NCI-H1092 (cell line): ENCODE data around the gene CPPED1.

Experiments used
- DNase-seq: peaks from one replicate; lab custom pipeline; 2025; lab: John Stamatoyannopoulos, UW

CPPED1 gene

GRCh38 chr16:12682432-12683165, 121.1 kb downstream of the CPPED1 start:
- DNase-seq, result no peak

DNA sequence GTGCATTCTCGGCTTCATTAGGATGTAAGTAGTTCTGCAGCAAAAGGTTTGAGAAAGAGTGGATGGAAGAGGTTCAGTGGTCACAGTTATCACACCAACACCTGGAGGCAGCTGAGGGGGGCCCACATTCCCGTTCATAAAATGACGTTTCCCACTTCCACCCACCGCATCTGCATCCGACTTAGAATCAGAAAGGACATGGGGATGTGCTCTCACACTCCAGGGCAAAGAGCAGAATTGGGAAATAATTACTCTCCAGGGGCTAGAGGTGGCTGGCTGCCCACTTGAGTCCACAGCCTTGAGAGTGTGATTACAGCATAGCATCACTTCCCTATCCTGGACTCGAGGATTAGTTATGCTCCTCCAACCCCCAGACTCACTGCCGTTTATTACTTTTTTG, 122.0 kb downstream of the CPPED1 start:
- DNase-seq, result no peak

GRCh38 chr16:12680531-12680930, 123.2 kb downstream of the CPPED1 start:
- DNase-seq, result no peak

DNA sequence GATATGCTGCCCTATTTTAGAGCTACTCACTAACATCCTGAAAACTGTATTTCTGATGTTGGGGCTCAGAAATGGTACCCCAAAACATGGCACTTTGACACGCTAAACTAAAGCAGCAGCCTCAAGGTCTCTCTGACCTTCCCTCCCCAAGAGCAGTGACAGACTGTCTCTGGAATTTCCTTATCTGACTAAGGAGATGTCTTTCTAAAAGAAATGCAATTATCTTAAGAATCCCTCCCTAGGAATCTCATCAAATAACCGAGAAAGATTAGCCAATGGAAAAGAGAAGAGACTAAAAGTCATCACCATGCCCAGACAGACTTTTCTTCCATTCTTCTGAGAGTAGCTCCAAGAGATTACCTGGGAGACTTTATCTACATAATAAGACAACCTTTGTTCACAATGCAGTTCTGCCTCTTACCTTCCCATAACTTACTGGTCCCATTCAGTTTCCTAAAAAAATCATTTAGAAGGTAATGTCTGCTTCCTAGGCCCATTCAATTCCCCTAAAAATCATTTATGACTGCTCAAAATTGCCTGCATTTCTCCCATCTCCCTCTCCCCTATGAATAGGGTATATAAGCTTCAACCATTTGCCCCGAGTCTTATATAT, 123.9 kb downstream of the CPPED1 start:
- no peak for DNase-seq

DNA sequence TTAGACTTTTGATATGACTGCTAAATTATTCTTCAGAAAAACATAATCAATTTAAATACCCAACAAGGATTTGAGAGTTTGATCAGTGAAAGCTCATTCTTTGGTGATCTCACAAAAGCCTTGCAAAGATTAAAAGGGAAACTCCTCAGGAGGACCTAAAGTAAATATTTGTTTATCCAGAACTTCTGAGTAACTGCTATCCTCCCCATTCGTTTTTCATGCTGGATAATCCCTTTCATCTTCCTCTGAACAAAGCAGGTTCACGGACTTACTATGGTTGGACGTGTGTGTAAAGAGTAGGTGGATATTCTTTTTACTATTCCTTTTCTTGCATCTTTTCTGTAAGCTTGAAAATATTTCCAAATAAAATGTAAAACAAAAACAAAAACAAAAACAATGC, 124.7 kb downstream of the CPPED1 start:
- DNase-seq, result no peak

GRCh38 chr16:12677502-12677901, 126.2 kb downstream of the CPPED1 start:
- no peak for DNase-seq

DNA sequence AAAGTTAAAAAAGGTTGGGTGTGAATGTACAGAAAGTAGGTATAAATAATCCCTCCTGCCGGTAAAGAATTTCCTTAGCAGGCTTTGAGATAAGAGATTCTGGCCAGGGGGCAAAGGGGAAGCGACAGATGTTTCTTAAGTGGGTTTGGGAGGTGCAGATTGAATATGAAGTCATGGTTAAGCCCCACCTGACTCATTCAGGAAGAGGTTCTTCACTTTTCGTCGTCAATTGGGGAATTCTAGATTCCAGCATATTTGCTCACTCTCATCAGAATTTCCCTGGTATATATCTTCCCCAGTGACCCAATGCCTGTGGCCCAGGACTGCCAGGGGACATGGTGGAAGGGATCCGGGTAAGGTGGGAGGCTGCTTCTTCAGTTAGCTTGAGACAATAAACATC, 127.8 kb downstream of the CPPED1 start:
- DNase-seq, result no peak

DNA sequence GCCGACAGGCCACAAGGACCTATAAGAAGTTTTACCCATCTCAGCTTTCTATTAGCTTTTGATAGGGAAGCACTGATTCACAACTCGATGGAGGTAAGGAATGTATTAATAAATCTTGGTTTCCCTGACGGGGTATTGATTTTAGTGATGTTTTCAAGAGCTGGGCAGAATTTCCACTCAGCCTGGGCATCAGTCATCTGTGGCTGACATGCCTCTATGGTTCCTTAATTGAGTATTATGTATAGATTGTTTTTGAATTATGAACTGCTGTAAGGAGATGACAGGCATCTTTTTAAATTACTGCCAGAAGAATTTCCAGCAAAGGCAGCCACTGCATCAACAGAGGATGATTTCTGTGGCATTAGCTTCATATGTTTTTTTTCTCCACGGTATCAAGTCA, 128.6 kb downstream of the CPPED1 start:
- no peak for DNase-seq

GRCh38 chr16:12674524-12674923, 129.2 kb downstream of the CPPED1 start:
- no peak for DNase-seq

GRCh38 chr16:12674071-12674470, 129.6 kb downstream of the CPPED1 start:
- no peak for DNase-seq

GRCh38 chr16:12673466-12673865, 130.2 kb downstream of the CPPED1 start:
- DNase-seq, result no peak

DNA sequence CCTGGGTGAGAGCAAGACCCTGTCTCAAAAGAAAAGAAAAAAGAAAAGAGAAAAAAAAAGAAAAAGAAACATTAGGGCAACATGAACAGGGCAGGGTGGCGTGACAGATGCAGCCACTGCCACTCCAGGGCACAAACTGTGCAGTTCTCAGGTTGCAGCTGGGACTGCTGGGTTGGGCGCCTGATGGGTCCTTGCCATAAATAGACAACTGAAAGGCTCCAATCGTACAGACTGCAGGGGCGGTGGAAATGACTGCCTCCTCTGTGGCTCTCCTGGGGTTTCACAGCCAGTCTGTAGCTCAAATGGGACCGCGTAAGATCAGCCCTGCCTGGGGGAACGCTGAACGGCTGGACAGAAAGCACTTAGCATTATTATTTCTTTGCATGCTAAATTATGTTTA, 130.7 kb downstream of the CPPED1 start:
- no peak for DNase-seq

GRCh38 chr16:12669908-12670307, 133.8 kb downstream of the CPPED1 start:
- DNase-seq, result no peak

- DNase-seq, result no peak
Measured at GRCh38 chr16:12667909-12668308, 135.8 kb downstream of the CPPED1 start.

GRCh38 chr16:12664164-12664733, 139.4 kb downstream of the CPPED1 start:
- DNase-seq, result no peak

GRCh38 chr16:12661656-12662172, 142.0 kb downstream of the CPPED1 start:
- no peak for DNase-seq

- no peak for DNase-seq
Measured at GRCh38 chr16:12659871-12660270, 143.8 kb downstream of the CPPED1 start.

DNA sequence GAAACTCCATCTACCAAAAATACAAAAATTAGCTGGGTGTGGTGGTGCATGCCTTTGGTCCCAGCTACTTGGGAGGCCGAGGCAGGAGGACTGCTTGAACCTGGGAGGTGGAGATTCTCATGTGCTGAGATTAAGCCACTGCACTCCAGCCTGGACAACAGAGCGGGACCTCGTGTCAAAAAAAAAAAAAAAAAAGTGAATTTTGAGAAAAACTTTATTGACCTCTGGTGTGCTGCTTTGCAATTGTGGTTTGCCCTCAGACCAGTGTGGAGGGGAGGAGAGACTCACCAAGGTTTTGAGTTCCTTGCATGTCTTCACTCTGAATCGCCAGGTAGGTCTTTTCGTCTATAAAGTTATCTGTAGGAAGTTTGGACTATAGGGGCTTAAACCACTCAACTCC, 145.2 kb downstream of the CPPED1 start:
- no peak for DNase-seq

DNA sequence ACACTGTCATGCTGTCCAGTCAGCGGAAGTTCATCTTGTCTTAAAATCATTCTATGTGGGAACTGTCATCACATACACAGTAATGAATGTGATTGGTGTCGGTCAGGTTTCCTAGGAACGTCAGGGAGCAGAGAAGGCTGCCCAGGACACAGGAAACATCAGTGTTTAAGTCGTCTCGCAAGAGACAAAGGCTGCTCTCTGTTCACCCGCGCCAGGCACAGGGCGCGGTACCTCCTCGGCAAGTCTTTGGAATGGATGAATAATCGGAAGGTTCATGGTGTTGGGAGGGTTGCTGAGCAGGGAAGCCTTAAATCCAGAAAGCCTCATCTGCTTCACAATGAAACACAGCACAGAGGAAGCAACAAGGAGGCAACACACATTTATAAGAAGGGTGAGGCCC, 148.2 kb downstream of the CPPED1 start:
- no peak for DNase-seq

- DNase-seq, result no peak
Measured at GRCh38 chr16:12653820-12654392, 149.8 kb downstream of the CPPED1 start.

- no peak for DNase-seq
Measured at GRCh38 chr16:12652924-12653323, 150.8 kb downstream of the CPPED1 start.

GRCh38 chr16:12651765-12652512, 151.7 kb downstream of the CPPED1 start:
- no peak for DNase-seq
